SH-SY5Y (cell line): ENCODE results near the gene AGPAT3.

Source experiments
- GATA2 ChIP-seq: IDR thresholded peaks from 2 replicates; pipeline ENCODE4 v1.6.1; 2011; ENCODE audit warnings: mild to moderate bottlenecking, low read depth, low read length
- GATA3 ChIP-seq: IDR thresholded peaks from 2 replicates; pipeline ENCODE4 v1.6.1; 2011; ENCODE audit warnings: low read depth, mild to moderate bottlenecking, low read length, moderate library complexity

GRCh38 chr21:43954042-43954441 is 89.0 kb downstream of the AGPAT3 start:
- TF ChIP-seq GATA2 (no peak), GATA3 (no peak)
